Gastrocnemius medialis (tissue), 4 donors: ENCODE results near the gene CX3CL1. TPM values are rescaled to one million over a fixed set of nuclear protein-coding genes. Genes with fewer than 3 reads are reported as not detected.
"Not testable (repeated sequence)": the region's sequence is repeated elsewhere in the genome, so short reads cannot be mapped to it uniquely, and the experiment has no call there.

ENCODE experiments used
- ATAC-seq, 2 donors: fragments of 150-250 bp; one replicate each; pipeline ENCODE4 v1.9.1; 2016
- DNase-seq, 2 donors: peaks; one replicate each; pipeline ENCODE4 v3.0.0-alpha.2; 2019
- H3K27ac ChIP-seq, 4 donors: fragments of 200-600 bp; sonication (generic); 1 replicate in 1 of 4; 2 replicates in 3 of 4; pipeline ENCODE4 v1.5.1; 2016 to 2018; ENCODE audit warnings: mild to moderate bottlenecking in 2 of 4, moderate library complexity in 1 of 4
- H3K27me3 ChIP-seq, 3 donors: fragments of 200-600 bp; sonication (generic) in 2 of 3; 1 replicate in 1 of 3; 2 replicates in 2 of 3; pipeline versions ENCODE4 v1.5.1 to v1.6.0; 2016 to 2019; ENCODE audit warnings: mild to moderate bottlenecking in 1 of 3, moderate library complexity in 1 of 3
- H3K36me3 ChIP-seq, 2 donors: fragments of 200-600 bp; sonication (generic) in 1 of 2; one replicate each; pipeline ENCODE4 v1.5.1; 2017 to 2018
- H3K4me1 ChIP-seq, 2 donors: fragments of 200-600 bp; sonication (generic) in 1 of 2; one replicate each; pipeline ENCODE4 v1.5.1; 2016 to 2017; ENCODE audit warnings: mild to moderate bottlenecking in 2 of 2
- H3K4me3 ChIP-seq, 4 donors: fragments of 200-600 bp; sonication (generic) in 3 of 4; 1 replicate in 1 of 4; 2 replicates in 3 of 4; pipeline ENCODE4 v1.5.1; 2016 to 2019; ENCODE audit warnings: mild to moderate bottlenecking in 2 of 4
- H3K9me3 ChIP-seq, 3 donors: fragments of 200-600 bp; sonication (generic) in 2 of 3; 1 replicate in 1 of 3; 2 replicates in 2 of 3; pipeline ENCODE4 v1.5.1; 2016 to 2019
- POLR2A ChIP-seq, 2 donors: fragments of 450-650 bp; IDR thresholded peaks; one replicate each; pipeline ENCODE4 v1.6.1; 2017; ENCODE audit warnings: antibody characterized with exemption in 2 of 2, mild to moderate bottlenecking in 2 of 2, moderate library complexity in 2 of 2
- in situ Hi-C, 4 donors: fragments of 200-750 bp; cut with MboI; loops; one replicate each; pipeline versions ENCODE4 v1.15.0 to v1.8.0; 2017; ENCODE audit warnings: low sequenced_read_pairs in 4 of 4
- intact Hi-C: fragments of 100-400 bp; cut with DNase I; formaldehyde crosslinking; loops from one replicate; pipeline ENCODE4 v1.15.1; 2023; ENCODE audit warnings: low total_unique reads
- total RNA-seq, 4 donors: library from RNA; depleted of rRNA; stranded (reverse); fragments of >200 nt; gene quantifications; one replicate each; pipeline versions ENCODE4 v1.1.0 to v1.2.3, GENCODE V29; 2016
- TF ChIP-seq, protein P1 (sequence below), 5 experiments: fragments of 450-650 bp in 3 of 5; fragments of 200-600 bp in 2 of 5; sonication (generic) in 2 of 5; IDR thresholded peaks in 4 of 5; conservative IDR thresholded peaks in 1 of 5; 1 replicate in 4 of 5; 2 replicates in 1 of 5; pipeline ENCODE4 v1.5.1; 2016 to 2019; ENCODE audit warnings: antibody characterized with exemption in 5 of 5, mild to moderate bottlenecking in 3 of 5, moderate library complexity in 3 of 5

CX3CL1 gene
- total RNA-seq, 4 donors from 2014 or later, result 2.2 to 15.7 (median 6.7) TPM

DNA sequence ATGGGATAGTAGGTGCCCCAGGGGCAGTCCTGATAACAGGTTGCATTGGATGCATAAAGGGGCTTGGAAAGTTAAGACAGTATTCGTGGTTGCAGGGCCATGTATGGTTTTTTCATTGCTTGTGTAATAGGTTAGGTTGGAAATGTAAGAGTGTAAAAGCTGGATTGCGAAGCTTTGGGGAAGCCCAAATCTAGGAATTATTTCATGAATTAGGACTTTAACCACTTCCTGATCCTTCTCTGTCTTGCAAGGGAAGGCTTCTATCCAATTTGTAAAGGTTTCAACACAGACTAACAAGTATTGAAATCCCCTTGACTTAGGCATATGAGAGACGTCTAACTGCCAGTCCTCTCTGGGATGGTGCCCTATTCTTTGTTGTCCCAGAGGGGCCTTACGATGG lies 24.5 kb downstream of the CX3CL1 start:
- intact Hi-C loops, result no loop called here
- Histone ChIP-seq H3K4me3 (no peak overlapping the region), H3K36me3 (no peaks in the 10 kb centered on the region), H3K9me3 (no peaks in the 10 kb centered on the region), H3K27me3 (no peaks in the 10 kb centered on the region), H3K27ac (no peak overlapping the region), H3K4me1 (no peaks in the 10 kb centered on the region)
- ATAC-seq (no peak), DNase-seq (no peak)
- in situ Hi-C loops, result no loop called here
- no peak for TF ChIP-seq POLR2A (IDR thresholded peaks at IDR 0.05)

DNA sequence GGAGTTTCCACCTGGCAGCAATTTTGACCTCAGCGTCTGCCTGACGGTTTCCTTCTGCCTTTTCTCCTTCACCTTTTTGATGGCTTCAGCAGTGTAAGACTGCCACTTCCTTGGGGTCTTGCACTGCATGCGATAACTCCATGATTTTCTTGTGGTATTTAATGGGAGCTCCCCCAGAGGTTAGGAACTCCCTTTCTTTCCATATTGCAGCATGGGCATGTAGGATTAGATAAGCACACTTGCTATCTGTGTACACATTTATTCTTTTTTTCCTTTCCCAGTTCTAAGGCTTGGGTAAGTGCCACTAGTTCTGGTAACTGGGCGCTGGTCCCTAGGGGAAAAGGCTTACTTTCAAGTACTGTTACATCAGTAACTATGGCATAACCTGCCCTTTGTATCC lies 25.2 kb downstream of the CX3CL1 start:
- DNase-seq, H3K27me3 ChIP-seq, in situ Hi-C loops, H3K4me3 ChIP-seq, intact Hi-C loops, H3K36me3 ChIP-seq, H3K27ac ChIP-seq, H3K9me3 ChIP-seq, ATAC-seq, H3K4me1 ChIP-seq: not testable (repeated sequence)

DNA sequence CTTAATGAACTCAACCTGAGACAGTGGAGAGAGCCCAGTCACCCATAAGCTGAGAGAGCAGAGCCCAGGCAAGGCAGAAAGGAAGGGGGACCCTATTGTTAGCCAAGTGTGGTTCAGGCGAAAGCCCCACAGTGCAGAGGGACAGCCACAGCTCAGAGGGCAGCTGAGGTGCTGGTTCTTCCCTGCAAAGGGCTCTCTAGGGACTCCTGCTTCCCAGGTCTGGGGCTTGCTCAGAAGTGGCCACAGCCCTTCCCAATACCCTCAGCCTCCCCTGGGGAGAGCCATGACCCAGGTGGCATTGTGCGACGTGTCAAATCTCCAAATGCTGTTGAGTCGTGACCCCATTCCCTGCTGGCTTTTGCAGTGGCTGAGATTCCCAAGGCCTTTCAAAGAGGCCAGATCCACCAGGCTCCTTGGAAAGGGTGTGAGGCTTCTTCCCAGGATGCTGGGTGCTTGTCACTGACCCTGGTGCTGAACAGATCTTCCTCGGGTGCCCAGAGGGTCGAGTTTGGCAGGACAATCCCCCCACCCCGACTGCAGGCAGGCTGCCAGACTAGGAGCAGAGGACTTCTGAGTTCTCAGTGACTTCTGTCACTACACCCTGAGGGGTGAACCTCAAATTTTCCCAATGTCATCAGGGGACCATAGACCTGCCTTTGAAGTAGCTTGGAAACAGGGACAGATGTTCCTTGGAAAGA lies 29.8 kb downstream of the CX3CL1 start:
- Histone ChIP-seq H3K27me3 (no peaks in the 10 kb centered on the region), H3K4me3 (no peak overlapping the region), H3K9me3 (no peaks in the 10 kb centered on the region), H3K27ac (no peak overlapping the region), H3K36me3 (no peaks in the 10 kb centered on the region), H3K4me1 (no peaks in the 10 kb centered on the region)
- TF ChIP-seq POLR2A (IDR thresholded peaks at IDR 0.05), result no peak
- TF ChIP-seq, protein P1, sequence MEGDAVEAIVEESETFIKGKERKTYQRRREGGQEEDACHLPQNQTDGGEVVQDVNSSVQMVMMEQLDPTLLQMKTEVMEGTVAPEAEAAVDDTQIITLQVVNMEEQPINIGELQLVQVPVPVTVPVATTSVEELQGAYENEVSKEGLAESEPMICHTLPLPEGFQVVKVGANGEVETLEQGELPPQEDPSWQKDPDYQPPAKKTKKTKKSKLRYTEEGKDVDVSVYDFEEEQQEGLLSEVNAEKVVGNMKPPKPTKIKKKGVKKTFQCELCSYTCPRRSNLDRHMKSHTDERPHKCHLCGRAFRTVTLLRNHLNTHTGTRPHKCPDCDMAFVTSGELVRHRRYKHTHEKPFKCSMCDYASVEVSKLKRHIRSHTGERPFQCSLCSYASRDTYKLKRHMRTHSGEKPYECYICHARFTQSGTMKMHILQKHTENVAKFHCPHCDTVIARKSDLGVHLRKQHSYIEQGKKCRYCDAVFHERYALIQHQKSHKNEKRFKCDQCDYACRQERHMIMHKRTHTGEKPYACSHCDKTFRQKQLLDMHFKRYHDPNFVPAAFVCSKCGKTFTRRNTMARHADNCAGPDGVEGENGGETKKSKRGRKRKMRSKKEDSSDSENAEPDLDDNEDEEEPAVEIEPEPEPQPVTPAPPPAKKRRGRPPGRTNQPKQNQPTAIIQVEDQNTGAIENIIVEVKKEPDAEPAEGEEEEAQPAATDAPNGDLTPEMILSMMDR (IDR thresholded peaks at IDR 0.05 in 4 of 5, conservative IDR thresholded peaks at IDR 0.05 in 1 of 5), result no peak
- ATAC-seq (no peak), DNase-seq (no peak)
- intact Hi-C loops, result no loop called here
- in situ Hi-C loops, result loop anchor here in 1 of 4 donors (25.0 kb wide), 1 partner anchor 315 kb away; the partner anchor contains the start of gene CPNE2

DNA sequence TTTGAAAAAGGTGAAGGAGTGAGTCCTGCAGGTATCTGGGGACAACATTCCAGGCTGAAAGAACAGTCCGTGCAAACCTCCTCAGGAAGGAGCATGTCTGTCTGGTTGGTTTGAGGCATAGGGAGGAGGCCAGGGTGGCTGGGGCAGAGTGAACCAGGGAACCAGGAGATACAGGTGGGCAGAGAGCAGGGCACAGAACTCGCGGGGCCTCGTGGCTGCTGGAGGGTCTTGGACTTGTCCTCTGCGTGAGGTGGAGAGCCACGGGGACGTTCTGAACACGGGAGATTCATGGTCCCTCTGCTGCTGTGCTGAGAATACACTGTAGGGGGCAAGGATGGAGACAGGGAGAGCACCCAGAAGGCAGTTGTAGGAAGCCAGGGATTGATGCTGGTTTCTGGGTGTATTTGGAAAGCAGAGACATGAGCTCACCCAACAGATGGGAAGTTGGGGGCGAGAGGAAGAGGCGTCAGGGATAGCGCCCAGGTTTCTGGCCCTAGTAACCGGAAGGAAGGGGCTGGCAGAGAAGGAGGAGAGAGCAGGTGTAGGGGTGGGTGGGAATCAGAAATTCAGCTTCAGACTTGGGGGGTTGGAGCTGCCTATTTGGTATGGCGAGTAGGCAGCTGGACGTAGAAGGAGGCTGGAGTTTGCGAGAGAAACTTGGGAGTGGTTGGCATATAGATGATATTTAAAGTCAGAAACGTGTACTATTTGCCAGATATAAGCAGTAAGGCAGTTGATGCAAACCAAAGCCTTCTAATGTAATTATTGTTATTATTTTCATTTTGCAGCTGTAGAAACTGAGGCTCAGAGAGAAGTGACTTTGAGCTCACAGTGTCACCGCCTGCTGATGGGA lies 31.9 kb downstream of the CX3CL1 start, which contains the start of gene CCL17:
Gene CCL17 (plus strand): TSS at position 803 of the 853 bp plus-strand sequence. CDS start 9,166 bp downstream, outside the sequence.
- Histone ChIP-seq H3K27me3 (no peaks in the 10 kb centered on the region), H3K4me3 (no peak within 1 kb of the TSS), H3K27ac (no peak within 1 kb of the TSS), H3K4me1 (no peaks in the 10 kb centered on the region), H3K9me3 (no peaks in the 10 kb centered on the region), H3K36me3 (no peaks in the 10 kb centered on the region)
- DNase-seq (no peak), ATAC-seq (no peak)
- TF ChIP-seq, protein P1 (IDR thresholded peaks at IDR 0.05 in 4 of 5, conservative IDR thresholded peaks at IDR 0.05 in 1 of 5), result no peak
- TF ChIP-seq POLR2A (IDR thresholded peaks at IDR 0.05), result no peak
- in situ Hi-C loops (loop anchor here in 1 of 4 donors (25.0 kb wide), 1 partner anchor 317 kb away; the partner anchor contains the start of gene CPNE2), intact Hi-C loops (no loop called here)

DNA sequence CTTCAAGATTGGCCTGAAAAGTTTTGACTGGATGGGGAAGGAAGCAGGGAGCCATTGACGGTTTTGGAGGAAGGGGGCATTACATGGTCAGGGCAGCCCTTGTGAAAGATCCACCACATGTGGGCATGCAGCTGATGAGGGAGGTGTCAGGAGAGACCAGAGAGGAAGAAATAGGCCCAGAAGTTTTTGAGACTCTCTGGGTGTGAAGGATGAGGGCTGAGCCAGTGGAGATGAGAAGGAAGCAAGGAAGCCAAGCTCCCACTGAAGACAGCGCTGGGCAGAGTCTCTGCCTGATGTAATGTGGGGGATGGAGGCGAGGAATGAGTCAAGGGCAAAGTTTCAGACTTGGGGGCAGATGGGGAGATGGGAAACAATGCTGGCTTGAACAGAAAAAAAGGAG lies 32.8 kb downstream of the CX3CL1 start:
- intact Hi-C loops, result no loop called here
- no peak for DNase-seq
- H3K36me3 ChIP-seq, result no peaks in the 10 kb centered on the region
- ATAC-seq, result no peak
- no peak overlapping the region for H3K4me3 ChIP-seq
- no peak for TF ChIP-seq POLR2A (IDR thresholded peaks at IDR 0.05)
- TF ChIP-seq, protein P1 (IDR thresholded peaks at IDR 0.05 in 4 of 5, conservative IDR thresholded peaks at IDR 0.05 in 1 of 5), result no peak
- H3K9me3 ChIP-seq, result no peaks in the 10 kb centered on the region
- H3K4me1 ChIP-seq, result no peaks in the 10 kb centered on the region
- in situ Hi-C loops, result loop anchor here in 1 of 4 donors (25.0 kb wide), 1 partner anchor 318 kb away; the partner anchor contains the start of gene CPNE2
- H3K27me3 ChIP-seq, result no peaks in the 10 kb centered on the region
- H3K27ac ChIP-seq, result no peak overlapping the region
